Esophagus (tissue), 2 donors: ENCODE measurements around the gene SLC46A1. TPM values are rescaled to one million over a fixed set of nuclear protein-coding genes. Genes with fewer than 3 reads are reported as not detected.

Experiments used
- H3K27ac ChIP-seq, 2 donors: one replicate each; pipeline ENCODE4 v1.5.1; 2013; ENCODE audit warnings: low read depth in 2 of 2, mild to moderate bottlenecking in 2 of 2, inconsistent platforms in 1 of 2, low read length in 1 of 2, moderate library complexity in 1 of 2
- H3K27me3 ChIP-seq, 2 donors: one replicate each; pipeline ENCODE4 v1.6.1; 2013; ENCODE audit warnings: low read length in 2 of 2, control low read depth in 1 of 2, mild to moderate bottlenecking in 1 of 2; ENCODE audit not compliant: insufficient read depth in 2 of 2, control insufficient read depth in 1 of 2
- H3K36me3 ChIP-seq, 2 donors: one replicate each; pipeline ENCODE4 v1.6.1; 2013; ENCODE audit warnings: low read length in 1 of 2; ENCODE audit not compliant: control insufficient read depth in 2 of 2, insufficient read depth in 2 of 2
- H3K4me1 ChIP-seq, 2 donors: one replicate each; pipeline ENCODE4 v1.6.1; 2013; ENCODE audit warnings: low read length in 1 of 2; ENCODE audit not compliant: control insufficient read depth in 2 of 2, insufficient read depth in 2 of 2
- H3K4me3 ChIP-seq, 2 donors: one replicate each; pipeline ENCODE4 v1.5.1; 2013; ENCODE audit warnings: low read length in 2 of 2, mild to moderate bottlenecking in 2 of 2, low read depth in 1 of 2, moderate library complexity in 1 of 2
- H3K9me3 ChIP-seq, 2 donors: one replicate each; pipeline ENCODE4 v1.6.1; 2013; ENCODE audit warnings: mild to moderate bottlenecking in 2 of 2, low read depth in 1 of 2, low read length in 1 of 2, moderate library complexity in 1 of 2; ENCODE audit not compliant: control insufficient read depth in 2 of 2, insufficient read depth in 1 of 2
- WGBS, 2 donors: extraction: QIAGEN DNeasy Blood & Tissue Kit; methylation state at CpG; one replicate each; pipeline ENCODE4 v1.1.7; 2013; 5-methylcytosine and 5-hydroxymethylcytosine counted together
- polyA plus RNA-seq, 2 donors: library from polyadenylated mRNA; stranded (reverse); fragments of 200-250 nt; gene quantifications; one replicate each; pipeline ENCODE4 v1.2.3, GENCODE V29; 2013
- donor health status: healthy with polysubstance abuse.
- donor health status: Bipolar disorder and iron deficiency.

The SLC46A1 gene
- polyA plus RNA-seq, 2 donors = 0.86 to 1.6 TPM

GRCh38 chr17:28406473-28406814 lies 432 bp upstream of the SLC46A1 start:
- Histone ChIP-seq H3K4me3 (peak overlapping the region; percentile 61 to 70), H3K9me3 (no peaks in the 10 kb centered on the region), H3K27ac (no peak overlapping the region), H3K4me1 (peaks cover 0 to 10% of the 10 kb centered on the region in 2 donors), H3K27me3 (no peaks in the 10 kb centered on the region), H3K36me3 (no peaks in the 10 kb centered on the region)
- WGBS, 2 donors = 22 to 33% methylated on average over 9 of the region's 9 CpGs

- WGBS, 2 donors = 42 to 46% methylated on average over 33 of the region's 33 CpGs
- Histone ChIP-seq H3K4me1 (peaks cover 0 to 10% of the 10 kb centered on the region in 2 donors), H3K27me3 (no peaks in the 10 kb centered on the region), H3K9me3 (no peaks in the 10 kb centered on the region), H3K27ac (no peak overlapping the region), H3K36me3 (peaks cover 0 to 3% of the 10 kb centered on the region in 2 donors), H3K4me3 (peak overlapping the region; percentile 61 to 70)
Measured at GRCh38 chr17:28404812-28405570, 1.0 kb downstream of the SLC46A1 start.

GRCh38 chr17:28404461-28404811 lies 1.6 kb downstream of the SLC46A1 start:
- Histone ChIP-seq H3K4me1 (peaks cover 0 to 10% of the 10 kb centered on the region in 2 donors), H3K36me3 (peaks cover 0 to 4% of the 10 kb centered on the region in 2 donors), H3K27ac (no peak overlapping the region), H3K9me3 (no peaks in the 10 kb centered on the region), H3K27me3 (no peaks in the 10 kb centered on the region), H3K4me3 (no peak overlapping the region)
- WGBS, 2 donors = 80 to 91% methylated on average over 5 of the region's 5 CpGs

GRCh38 chr17:28404007-28404406 lies 2.0 kb downstream of the SLC46A1 start:
- Histone ChIP-seq H3K27ac (no peak overlapping the region), H3K9me3 (no peaks in the 10 kb centered on the region), H3K27me3 (no peaks in the 10 kb centered on the region), H3K4me3 (no peak overlapping the region), H3K36me3 (peaks cover 0 to 6% of the 10 kb centered on the region in 2 donors), H3K4me1 (peaks cover 0 to 10% of the 10 kb centered on the region in 2 donors)
- 70 to 86% methylated on average over 2 of the region's 2 CpGs for WGBS, 2 donors

- 88 to 94% methylated on average over 6 of the region's 6 CpGs for WGBS, 2 donors
- Histone ChIP-seq H3K4me3 (no peak overlapping the region), H3K4me1 (peaks cover 0 to 10% of the 10 kb centered on the region in 2 donors), H3K36me3 (peaks cover 3 to 8% of the 10 kb centered on the region in 2 donors), H3K9me3 (no peaks in the 10 kb centered on the region), H3K27ac (no peak overlapping the region), H3K27me3 (no peaks in the 10 kb centered on the region)
Measured at GRCh38 chr17:28402844-28403243, 3.2 kb downstream of the SLC46A1 start.

DNA sequence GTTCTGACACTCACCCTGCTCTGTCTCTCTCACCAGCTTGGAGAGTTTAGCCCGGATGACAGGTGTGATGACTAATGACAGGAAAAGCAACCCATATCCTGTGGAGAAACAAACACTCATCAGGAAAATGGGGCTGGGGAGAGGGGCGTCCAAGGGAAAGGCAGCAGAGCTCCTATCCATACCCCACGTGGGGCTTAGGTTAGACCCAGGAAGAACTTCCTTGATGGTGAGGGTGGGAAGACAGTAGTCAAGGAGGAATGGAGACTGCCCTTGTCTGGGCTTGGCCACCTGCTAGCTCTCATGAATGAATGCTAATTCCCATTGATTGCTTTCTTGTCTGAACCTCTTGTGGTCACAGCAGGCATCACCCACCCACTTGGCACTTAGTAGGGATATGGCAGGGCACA lies 3.8 kb downstream of the SLC46A1 start:
- H3K36me3 ChIP-seq = peaks cover 3 to 8% of the 10 kb centered on the region in 2 donors
- no peak overlapping the region for H3K27ac ChIP-seq
- no peak overlapping the region for H3K4me3 ChIP-seq
- H3K9me3 ChIP-seq = no peaks in the 10 kb centered on the region
- peaks cover 0 to 10% of the 10 kb centered on the region in 2 donors for H3K4me1 ChIP-seq
- WGBS, 2 donors = 33 to 40% methylated on average over 3 of the region's 3 CpGs
- H3K27me3 ChIP-seq = no peaks in the 10 kb centered on the region

- Histone ChIP-seq H3K27me3 (no peaks in the 10 kb centered on the region), H3K4me1 (peaks cover 0 to 4% of the 10 kb centered on the region in 2 donors), H3K36me3 (peaks cover 6 to 18% of the 10 kb centered on the region in 2 donors), H3K27ac (no peak overlapping the region), H3K9me3 (no peaks in the 10 kb centered on the region), H3K4me3 (no peak overlapping the region)
- 93 to 94% methylated on average over 4 of the region's 4 CpGs for WGBS, 2 donors
Measured at GRCh38 chr17:28399808-28400207, 6.2 kb downstream of the SLC46A1 start.

- Histone ChIP-seq H3K4me1 (no peaks in the 10 kb centered on the region), H3K9me3 (no peaks in the 10 kb centered on the region), H3K27ac (no peak overlapping the region), H3K27me3 (no peaks in the 10 kb centered on the region), H3K4me3 (no peak overlapping the region), H3K36me3 (peaks cover 6 to 18% of the 10 kb centered on the region in 2 donors)
- 62 to 64% methylated on average over 6 of the region's 6 CpGs for WGBS, 2 donors
Measured at GRCh38 chr17:28398280-28398981, 7.6 kb downstream of the SLC46A1 start.

GRCh38 chr17:28397687-28398279 lies 8.2 kb downstream of the SLC46A1 start:
- no peaks in the 10 kb centered on the region for H3K27me3 ChIP-seq
- no peak overlapping the region for H3K27ac ChIP-seq
- H3K4me1 ChIP-seq = no peaks in the 10 kb centered on the region
- H3K36me3 ChIP-seq = peaks cover 6 to 18% of the 10 kb centered on the region in 2 donors
- WGBS, 2 donors = 79 to 81% methylated on average over 7 of the region's 7 CpGs
- H3K4me3 ChIP-seq = no peak overlapping the region
- H3K9me3 ChIP-seq = no peaks in the 10 kb centered on the region
